Endothelial cell of umbilical vein (primary cell): ENCODE data around the gene NSMCE3.

Experiments used
- EZH2 ChIP-seq: IDR thresholded peaks from 2 replicates; pipeline ENCODE4 v1.6.1; 2012; ENCODE audit warnings: borderline replicate concordance, low read depth, mild to moderate bottlenecking, moderate library complexity, low read length, inconsistent platforms; ENCODE audit not compliant: severe bottlenecking
- FOS ChIP-seq: IDR thresholded peaks from 2 replicates; pipeline ENCODE4 v1.6.1; 2011; ENCODE audit warnings: mild to moderate bottlenecking, low read length, moderate library complexity, borderline replicate concordance; ENCODE audit not compliant: insufficient read depth
- GATA2 ChIP-seq: IDR thresholded peaks from 2 replicates; pipeline ENCODE4 v1.7.0; 2011; ENCODE audit warnings: low read depth, mild to moderate bottlenecking, moderate library complexity, mixed read lengths, low read length; ENCODE audit not compliant: insufficient read length, insufficient read depth
- JUN ChIP-seq: IDR thresholded peaks from 2 replicates; pipeline ENCODE4 v1.6.1; 2011; ENCODE audit warnings: borderline replicate concordance, low read depth; ENCODE audit not compliant: insufficient read length, insufficient read depth
- MAX ChIP-seq: IDR thresholded peaks from 2 replicates; pipeline ENCODE4 v1.6.1; 2011; ENCODE audit not compliant: insufficient read depth, insufficient read length
- MYC ChIP-seq: IDR thresholded peaks from one replicate; pipeline ENCODE4 v1.6.1; 2011; ENCODE audit warnings: mild to moderate bottlenecking, low read depth, low read length
- POLR2A ChIP-seq: IDR thresholded peaks from 2 replicates; pipeline ENCODE4 v1.6.1; 2012; ENCODE audit warnings: low read depth, mild to moderate bottlenecking, control low read depth, low read length
- POLR2AphosphoS5 ChIP-seq: IDR thresholded peaks from 2 replicates; pipeline ENCODE4 v1.6.1; 2012; ENCODE audit warnings: low read depth, mild to moderate bottlenecking, control low read depth, low read length, moderate library complexity; ENCODE audit not compliant: insufficient read depth
- TF ChIP-seq, protein P1 (sequence below), 2 donors: IDR thresholded peaks; 1 replicate in 1 of 2; 2 replicates in 1 of 2; pipeline ENCODE4 v1.5.1; 2011; ENCODE audit warnings: low read length in 2 of 2, mild to moderate bottlenecking in 2 of 2, moderate library complexity in 2 of 2, control low read depth in 1 of 2, inconsistent platforms in 1 of 2, low read depth in 1 of 2; ENCODE audit not compliant: insufficient read depth in 1 of 2; ENCODE audit errors: extremely low read depth in 1 of 2

- TF ChIP-seq, protein P1, sequence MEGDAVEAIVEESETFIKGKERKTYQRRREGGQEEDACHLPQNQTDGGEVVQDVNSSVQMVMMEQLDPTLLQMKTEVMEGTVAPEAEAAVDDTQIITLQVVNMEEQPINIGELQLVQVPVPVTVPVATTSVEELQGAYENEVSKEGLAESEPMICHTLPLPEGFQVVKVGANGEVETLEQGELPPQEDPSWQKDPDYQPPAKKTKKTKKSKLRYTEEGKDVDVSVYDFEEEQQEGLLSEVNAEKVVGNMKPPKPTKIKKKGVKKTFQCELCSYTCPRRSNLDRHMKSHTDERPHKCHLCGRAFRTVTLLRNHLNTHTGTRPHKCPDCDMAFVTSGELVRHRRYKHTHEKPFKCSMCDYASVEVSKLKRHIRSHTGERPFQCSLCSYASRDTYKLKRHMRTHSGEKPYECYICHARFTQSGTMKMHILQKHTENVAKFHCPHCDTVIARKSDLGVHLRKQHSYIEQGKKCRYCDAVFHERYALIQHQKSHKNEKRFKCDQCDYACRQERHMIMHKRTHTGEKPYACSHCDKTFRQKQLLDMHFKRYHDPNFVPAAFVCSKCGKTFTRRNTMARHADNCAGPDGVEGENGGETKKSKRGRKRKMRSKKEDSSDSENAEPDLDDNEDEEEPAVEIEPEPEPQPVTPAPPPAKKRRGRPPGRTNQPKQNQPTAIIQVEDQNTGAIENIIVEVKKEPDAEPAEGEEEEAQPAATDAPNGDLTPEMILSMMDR (IDR thresholded peaks at IDR 0.05; ENCODE audit: extremely low read depth in 1 of 2, insufficient read depth in 1 of 2, low read depth in 1 of 2, low read length in 2 of 2) = no peak
- TF ChIP-seq EZH2 (no peak), FOS (no peak), POLR2AphosphoS5 (no peak), POLR2A (no peak), MAX (no peak), MYC (no peak), JUN (no peak), GATA2 (no peak)
These were observed 48.8 kb downstream of the NSMCE3 start for GRCh38 chr15:29220852-29221251.
